RWPE2 (cell line): ENCODE data around the gene DCUN1D4.

Experiments used
- ATAC-seq: fragments of 200-7000 bp; cut with Tn5 transposase; 3 replicates; pipeline ENCODE4 v1.9.1; 2021; ENCODE audit warnings: low read depth
- DNase-seq: peaks from one replicate; pipeline ENCODE4 v3.0.0-alpha.2; 2020; ENCODE audit warnings: low spot score
- H3K27ac ChIP-seq: fragments of 450-650 bp; 2 replicates; pipeline ENCODE4 v1.5.1; 2017; ENCODE audit warnings: mild to moderate bottlenecking; ENCODE audit not compliant: poor library complexity, severe bottlenecking
- H3K27me3 ChIP-seq: fragments of 250-450 bp; sonication (Bioruptor Pico); 2 replicates; pipeline ENCODE4 v1.5.1; 2021; ENCODE audit warnings: mild to moderate bottlenecking, moderate library complexity; ENCODE audit not compliant: insufficient read depth, poor library complexity, severe bottlenecking
- H3K36me3 ChIP-seq: fragments of 250-450 bp; sonication (Bioruptor Pico); 2 replicates; pipeline ENCODE4 v1.5.1; 2020; ENCODE audit warnings: low read depth, mild to moderate bottlenecking, moderate library complexity
- H3K4me1 ChIP-seq: fragments of 250-450 bp; sonication (Bioruptor Pico); 2 replicates; pipeline ENCODE4 v1.5.1; 2021; ENCODE audit warnings: mild to moderate bottlenecking, moderate library complexity; ENCODE audit not compliant: insufficient read depth, poor library complexity, severe bottlenecking
- H3K4me3 ChIP-seq: fragments of 250-450 bp; sonication (Bioruptor Pico); 2 replicates; pipeline ENCODE4 v1.5.1; 2021; ENCODE audit warnings: mild to moderate bottlenecking, moderate library complexity; ENCODE audit not compliant: severe bottlenecking
- H3K9me3 ChIP-seq: fragments of 250-450 bp; sonication (Bioruptor Pico); 2 replicates; pipeline ENCODE4 v1.5.1; 2021; ENCODE audit warnings: mild to moderate bottlenecking, moderate library complexity; ENCODE audit not compliant: severe bottlenecking
- CTCF ChIP-seq: fragments of 450-650 bp; IDR thresholded peaks from one replicate; pipeline ENCODE4 v1.5.1; 2017; ENCODE audit warnings: mild to moderate bottlenecking, moderate library complexity; ENCODE audit not compliant: poor library complexity, severe bottlenecking

DCUN1D4 gene

DNA sequence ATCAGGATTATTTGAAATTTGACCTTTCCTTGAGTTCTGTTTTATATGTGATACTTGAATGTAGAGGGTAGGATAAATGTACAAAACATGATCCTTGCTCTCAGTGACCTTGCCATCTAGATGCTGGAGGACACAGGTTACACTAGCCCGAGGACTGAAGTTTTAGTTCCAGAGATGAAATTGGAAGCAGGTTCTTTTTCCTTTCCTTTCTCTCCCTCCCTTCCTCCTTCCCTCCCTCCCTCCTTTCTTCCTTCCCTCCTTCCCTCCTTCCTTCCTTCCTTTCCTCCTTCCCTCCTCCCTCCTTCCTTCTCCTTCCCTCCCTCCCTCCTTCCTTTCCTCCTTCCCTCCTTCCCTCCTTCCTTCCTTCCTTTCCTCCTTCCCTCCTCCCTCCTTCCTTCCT is 122.9 kb downstream of the DCUN1D4 start:
- no peaks in the 10 kb centered on the region for H3K9me3 ChIP-seq
- H3K4me3 ChIP-seq: no peak overlapping the region
- DNase-seq: no peak
- no peak for TF ChIP-seq CTCF
- H3K27me3 ChIP-seq: peaks cover 3% of the 10 kb centered on the region
- no peak overlapping the region for H3K27ac ChIP-seq
- ATAC-seq: no peak
- H3K4me1 ChIP-seq: no peaks in the 10 kb centered on the region
- no peaks in the 10 kb centered on the region for H3K36me3 ChIP-seq
